HG03175 (cell line): ENCODE measurements around the gene TRIM8.

ENCODE experiments used
- ATAC-seq: cut with Tn5 transposase; IDR thresholded peaks from one replicate; pipeline ENCODE4 v1.9.1; 2021; ENCODE audit warnings: mild to moderate bottlenecking, moderate library complexity; ENCODE audit not compliant: unreplicated experiment

The TRIM8 gene

DNA sequence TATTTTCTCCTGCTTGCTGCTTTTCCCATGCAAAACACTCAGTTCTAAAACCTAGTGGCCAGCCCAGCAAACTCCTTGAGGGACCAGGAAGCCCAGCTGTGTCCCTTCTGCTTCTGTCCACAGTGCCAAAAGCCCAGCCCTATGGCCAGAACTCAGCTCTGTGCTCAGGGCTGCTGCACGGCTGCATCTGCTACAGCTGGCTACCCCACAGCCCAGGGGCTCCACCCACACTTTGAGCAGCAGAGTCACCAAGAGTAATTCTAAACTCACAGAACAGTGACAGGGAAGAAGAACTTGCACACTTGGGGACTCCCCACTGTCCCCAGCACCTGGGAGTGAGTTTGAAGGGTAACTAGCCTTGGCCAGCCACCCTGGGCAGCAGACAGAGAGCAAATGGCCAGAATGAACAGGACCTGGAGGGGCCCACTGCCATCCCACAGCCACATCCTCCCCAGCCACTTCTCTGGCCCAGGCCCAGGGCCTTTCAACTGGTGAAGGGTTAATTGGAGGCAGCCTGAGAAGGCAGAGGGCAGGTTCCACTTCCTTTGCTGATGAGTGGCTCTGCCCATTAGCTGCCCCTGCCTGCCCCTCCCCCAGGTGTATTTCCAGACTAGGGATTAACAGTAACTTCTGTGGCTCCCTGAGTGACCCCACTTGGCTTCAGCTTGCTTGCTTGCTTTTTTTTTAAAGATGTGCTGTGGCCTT, 28.1 kb upstream of the TRIM8 start:
- no peak for ATAC-seq

DNA sequence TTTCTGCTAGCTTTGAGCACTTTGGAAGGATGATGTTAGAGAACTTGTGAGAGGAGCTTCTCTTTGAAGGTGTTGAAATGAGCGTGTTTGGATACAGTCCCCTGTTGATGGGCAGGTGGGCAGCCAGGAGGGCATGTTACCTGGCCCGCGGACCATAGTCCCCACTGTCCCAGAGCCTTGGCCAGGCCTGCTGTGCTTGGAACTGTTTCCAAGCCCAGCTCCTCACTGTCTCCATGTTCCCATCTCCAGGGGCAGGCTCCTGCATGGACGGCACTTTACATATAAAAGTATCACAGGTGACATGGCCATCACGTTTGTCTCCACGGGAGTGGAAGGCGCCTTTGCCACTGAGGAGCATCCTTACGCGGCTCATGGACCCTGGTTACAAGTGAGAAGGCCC, 27.2 kb upstream of the TRIM8 start:
- ATAC-seq, result no peak

DNA sequence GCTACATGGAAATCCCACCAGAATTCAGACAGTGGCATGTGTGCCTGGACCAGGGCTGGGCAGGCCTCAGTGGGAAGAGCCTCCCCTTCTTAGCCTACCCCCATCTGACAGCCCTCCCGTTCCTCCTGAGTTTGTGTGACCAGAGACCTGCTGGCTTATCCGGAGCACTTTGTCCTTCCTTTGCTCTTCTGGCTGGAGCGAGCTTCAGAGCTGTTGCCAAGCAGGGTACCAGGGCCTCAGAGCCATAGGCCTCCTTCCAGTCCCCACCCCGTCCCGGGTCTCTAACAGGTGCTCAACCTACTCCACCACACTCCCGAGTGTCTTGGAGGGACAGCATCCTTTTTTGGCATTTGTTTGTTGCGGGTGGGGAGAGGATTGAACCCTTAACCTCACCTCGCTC, 26.5 kb upstream of the TRIM8 start:
- ATAC-seq, result no peak

DNA sequence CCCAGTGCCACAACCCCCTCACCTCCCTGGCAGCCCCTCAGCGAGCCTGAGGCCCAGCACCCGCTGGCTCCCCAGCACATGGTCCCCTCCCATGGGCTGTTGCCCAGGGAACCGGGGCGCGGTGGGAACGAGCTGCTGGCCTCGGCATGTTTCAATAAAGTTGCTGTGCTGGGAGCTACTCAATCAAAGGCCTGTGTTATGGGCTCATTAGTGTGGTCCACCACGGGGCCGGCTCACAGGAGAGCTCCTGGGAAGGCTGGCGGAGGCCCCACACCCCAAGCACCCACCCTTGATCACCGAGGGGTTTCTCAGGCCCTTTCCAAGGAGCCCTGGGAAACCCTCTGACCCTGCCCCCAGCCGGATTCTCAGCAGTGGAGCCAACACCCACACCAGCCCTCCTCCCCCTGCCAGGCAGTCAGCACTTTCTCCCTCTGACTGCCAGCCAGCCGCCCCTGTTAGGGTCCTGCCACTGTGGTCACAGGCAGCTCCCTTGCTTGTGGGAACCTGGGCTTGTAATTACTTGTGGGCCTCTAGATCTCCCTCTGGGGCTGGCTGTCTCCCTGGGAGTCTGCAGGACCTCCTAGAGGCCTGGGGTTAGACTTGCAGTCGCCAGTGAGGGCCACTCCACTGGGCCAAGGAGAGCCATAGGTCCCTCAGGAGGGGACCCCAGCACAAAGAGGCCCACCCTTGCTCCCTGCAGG, 24.8 kb upstream of the TRIM8 start:
- no peak for ATAC-seq

DNA sequence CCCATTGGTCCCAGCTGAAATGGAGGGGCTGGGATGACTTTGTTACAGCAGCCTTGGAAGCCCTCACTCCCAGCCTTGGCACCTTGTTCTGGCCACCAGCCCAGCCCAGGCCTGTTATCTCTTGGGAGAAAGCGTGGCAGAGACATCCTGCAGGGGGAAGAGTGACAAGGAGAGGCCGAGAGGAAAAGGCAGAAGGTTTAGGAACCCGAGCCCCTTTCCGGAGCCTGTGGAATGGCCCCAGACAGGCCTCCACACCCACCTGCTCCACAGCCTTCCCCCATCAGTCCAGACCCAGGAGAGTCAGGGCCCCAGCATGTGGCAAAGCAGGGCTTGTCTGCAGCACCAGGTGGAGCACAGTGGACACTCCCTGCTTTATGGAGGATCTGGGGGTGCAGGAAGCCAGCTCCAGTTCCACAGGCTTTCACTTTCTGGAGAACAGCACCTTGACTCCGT, 24.1 kb upstream of the TRIM8 start:
- no peak for ATAC-seq

DNA sequence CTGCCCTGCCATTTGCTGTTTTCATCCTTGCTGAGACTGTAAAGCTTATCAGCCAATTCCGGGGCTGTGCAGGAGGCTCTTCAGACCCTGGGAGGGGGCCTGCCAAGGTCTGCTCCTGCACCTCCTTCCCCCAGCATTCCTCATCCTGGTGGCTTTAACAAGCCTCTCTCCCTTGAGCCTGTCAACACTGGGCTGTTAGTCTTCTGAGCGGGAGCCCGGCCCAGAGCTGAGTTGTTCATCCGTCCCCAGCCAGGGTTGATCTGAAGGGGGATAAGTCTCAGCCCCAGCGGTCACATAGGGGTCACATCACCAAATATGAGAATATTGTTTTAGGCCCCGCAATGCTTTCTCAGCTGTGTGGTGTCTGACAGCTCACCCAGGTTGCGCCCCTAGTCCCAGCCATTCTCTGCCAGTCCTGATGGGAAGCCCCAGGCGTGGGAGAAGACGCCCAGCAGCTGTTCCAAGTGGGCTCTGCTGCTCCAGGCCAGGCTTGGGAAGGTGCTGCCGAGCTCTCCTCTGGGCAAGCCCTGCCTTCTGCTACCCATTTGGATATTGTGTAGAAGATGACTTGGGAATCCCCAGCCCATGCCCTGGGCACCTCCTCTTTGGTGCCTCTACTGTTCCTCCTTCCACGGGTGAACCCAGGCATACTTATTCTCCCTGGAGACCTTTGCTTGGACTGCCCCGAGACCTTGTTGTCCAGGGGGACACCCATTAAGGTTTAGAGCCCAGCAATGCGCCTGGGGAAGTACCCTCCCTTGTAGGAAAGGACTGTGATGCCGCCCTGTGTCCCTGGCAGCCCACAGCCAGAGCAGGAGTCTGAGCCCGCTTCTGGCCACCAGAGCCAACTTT, 23.5 kb upstream of the TRIM8 start:
- no peak for ATAC-seq

DNA sequence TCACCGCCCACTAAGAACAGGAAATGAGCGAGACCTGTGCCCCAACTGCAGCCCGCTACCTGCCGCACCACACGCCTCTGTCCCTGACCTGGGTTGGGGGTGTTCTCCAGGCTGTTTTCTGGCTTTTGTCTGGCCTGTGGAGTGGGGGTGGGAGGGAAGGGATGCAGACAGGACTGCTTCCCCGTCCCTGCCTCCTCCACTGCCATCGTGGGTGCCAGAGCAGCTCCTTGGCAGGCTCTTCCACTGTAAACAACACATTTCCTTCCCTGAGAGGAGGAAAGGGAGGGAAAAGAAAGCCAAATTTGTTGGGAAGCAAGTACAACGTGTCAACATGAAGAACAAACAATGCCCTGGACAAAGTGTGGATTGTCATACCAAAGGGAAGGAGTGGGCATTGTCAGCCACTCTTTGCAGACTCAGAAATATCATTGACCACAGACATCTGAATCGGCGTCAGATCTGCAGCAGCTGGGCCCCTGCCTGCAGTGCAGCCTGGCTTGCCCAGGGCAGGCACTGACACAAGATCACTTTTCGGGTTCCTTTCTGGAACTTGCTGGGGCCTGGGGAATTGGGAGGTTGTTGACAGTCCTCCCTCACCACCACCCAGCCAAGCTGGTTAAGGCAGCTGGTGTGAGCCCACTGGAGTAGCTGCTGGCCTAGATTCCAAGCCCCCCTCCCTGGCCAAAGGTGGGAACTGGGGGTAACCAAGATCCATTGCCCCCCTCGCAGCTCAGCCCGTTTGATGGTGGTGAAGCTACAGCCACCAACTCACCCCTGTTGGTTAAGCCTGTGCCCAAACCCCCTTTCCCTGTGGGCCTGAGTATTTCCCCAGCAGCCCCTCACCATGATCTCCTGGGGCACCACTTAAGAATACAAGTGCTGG, 22.6 kb upstream of the TRIM8 start:
- no peak for ATAC-seq

DNA sequence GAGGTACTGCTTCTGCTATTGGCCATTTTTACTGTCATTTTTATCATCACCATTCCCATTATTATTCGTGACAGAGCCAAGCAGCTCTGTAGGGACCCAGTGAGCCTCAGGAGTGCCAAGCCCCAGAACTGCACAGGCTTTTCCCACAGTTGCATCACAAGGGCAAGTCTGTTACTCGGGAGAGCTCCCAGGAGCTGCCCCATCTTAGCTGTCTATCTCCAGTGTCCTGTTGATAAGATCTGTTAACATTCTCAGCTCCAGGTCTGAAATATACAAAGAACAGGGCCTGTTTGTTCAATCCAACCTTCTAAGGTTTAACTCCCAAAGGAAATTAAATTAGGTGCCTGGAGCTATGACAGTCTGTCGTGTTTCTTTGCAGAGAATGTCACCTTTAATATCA, 20.2 kb upstream of the TRIM8 start:
- no peak for ATAC-seq

DNA sequence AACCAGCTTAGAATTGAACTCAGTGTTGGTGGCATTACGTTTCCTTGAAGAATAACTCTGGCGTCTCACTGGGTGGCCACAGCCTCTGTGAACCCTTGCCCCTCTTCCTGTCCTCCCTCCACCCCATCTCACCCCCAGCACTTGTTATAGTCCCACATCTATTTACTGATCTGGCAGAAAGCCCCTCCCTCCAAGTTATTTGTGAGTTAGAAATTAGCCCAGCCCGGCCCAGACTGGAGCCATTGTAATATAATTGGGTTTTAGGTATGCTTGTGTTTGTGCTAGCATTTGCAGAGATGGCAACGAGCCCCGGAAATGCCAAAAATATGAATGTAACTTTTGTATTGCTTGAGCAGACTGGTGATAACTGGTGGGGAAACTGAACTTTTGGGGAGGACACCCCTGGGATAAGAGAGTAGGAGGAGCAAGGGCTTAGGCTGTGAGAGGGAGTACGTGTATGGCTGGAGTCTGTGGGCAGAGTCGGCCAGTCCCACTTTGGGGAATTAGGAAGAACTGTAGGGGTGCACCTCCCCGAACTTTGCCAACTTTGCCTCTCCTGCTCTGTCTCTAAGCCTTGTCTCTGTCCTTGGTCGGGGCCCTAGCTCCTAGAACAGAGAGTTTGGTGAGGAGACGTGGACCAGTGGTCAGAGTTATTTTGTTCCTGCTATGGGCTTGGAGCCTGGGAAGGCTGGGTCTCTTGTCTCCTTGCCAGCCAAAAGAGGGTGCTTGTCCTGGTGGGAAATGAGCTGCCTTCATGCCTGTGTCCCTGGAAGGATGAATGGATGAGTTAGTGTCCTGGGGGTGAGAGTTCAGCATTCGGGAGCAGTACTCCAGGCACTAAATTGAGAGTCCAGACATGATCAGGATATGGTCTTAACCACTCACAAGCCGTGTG, 19.3 kb upstream of the TRIM8 start:
- ATAC-seq, result no peak

DNA sequence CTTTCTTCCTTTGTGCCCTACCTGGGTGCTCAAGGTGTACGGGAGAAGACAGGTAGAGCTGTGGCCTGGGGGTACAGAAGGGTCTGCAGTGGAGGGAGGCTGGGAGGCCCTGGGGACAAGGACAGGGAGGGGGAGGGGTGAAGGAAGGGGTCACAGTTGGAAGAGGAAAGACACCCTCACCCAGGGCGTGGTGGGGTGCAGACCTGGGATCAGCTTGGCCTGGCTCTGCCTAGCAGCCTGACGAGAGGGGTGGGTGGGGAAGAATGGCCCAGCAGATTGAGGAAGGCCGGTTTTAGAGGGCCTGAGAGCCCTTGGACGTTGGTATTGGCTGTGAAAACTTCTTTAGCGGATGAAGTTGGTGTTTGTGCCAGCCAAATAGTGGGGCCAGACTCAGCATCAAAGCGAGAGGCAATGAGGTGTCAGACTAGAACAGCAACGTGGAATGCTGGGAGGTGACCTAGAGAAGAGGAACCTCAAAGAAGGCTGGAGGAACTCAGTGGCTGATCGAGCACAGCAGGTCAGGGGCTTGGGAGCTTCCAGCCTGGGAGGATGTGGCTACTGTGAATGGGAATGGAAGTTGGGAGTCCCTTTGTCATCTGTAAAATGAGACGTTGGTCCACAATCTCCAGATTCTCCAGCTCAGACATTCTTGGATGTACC, 18.1 kb upstream of the TRIM8 start:
- no peak for ATAC-seq

DNA sequence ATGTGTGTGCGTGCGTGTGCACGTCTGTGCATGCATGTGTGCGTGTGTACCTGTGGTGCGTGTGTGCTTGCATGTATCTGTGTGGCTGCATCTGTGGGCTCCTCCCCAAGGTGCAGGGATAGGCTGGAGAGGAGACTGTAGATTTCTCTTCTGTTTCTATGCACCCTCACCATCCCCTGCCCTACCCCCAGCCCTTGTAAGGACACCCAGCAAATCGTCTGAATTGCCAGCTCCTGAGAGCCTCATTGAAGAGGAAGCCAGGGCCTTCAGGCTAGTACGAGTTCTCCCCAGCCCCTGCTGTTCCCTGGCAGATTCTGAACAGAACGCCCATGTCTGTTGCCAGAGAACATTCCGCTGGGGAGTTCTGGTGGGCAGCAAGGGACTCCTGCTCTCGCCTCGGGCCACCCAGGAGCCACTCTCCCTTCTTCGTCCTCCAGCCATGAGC, 17.0 kb upstream of the TRIM8 start:
- no peak for ATAC-seq

DNA sequence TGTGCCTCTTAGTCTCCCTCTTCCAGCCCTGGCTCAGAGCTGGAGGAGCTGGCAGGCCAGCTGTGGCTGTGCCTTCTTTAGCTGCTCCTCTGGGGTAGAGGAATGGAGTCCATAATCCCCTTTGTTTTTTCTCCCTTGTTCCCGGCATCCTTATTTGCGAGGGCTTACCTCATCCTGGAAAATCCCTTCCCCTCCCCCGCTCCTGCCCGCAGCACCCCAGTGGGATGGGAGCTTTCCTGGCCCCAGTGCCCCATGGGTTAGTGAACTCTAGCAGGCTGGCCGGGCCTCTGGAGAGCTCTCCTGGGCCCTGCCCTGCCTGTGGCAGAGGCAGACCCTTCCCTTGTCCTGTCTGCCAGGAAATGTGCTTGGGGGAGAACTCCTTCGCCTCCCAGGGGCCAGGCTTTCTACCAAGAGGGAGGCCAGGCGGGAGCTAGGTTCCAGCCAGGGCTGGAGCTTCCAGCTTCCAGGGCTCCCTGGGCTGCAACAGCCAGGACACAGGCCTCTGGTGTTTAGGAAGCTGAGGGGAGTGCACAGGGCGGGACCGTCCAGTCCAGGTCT, 16.5 kb upstream of the TRIM8 start:
- no peak for ATAC-seq

DNA sequence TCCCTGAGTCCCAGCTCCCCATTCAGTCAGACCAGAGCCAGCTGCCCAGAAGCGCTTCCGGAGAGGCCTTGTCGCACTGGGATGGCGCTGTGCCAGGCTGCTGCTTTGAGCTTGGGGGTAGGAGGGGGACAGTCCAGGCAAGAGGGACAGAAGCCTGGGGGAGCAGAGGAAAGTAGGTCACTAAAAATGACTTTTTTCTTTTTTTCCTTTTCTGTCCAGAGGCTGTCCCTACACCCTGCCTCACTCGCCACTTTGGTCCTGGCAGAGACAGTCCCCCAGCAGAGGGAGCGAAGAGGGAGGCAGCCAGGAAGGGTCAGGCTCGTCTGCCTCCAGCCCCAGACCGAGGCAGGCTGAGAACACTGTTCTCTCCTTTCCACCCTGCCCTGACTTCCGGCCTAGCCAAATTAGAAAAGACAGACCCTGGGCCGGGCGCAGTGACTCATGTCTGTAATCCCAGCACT, 15.8 kb upstream of the TRIM8 start:
- ATAC-seq, result no peak

DNA sequence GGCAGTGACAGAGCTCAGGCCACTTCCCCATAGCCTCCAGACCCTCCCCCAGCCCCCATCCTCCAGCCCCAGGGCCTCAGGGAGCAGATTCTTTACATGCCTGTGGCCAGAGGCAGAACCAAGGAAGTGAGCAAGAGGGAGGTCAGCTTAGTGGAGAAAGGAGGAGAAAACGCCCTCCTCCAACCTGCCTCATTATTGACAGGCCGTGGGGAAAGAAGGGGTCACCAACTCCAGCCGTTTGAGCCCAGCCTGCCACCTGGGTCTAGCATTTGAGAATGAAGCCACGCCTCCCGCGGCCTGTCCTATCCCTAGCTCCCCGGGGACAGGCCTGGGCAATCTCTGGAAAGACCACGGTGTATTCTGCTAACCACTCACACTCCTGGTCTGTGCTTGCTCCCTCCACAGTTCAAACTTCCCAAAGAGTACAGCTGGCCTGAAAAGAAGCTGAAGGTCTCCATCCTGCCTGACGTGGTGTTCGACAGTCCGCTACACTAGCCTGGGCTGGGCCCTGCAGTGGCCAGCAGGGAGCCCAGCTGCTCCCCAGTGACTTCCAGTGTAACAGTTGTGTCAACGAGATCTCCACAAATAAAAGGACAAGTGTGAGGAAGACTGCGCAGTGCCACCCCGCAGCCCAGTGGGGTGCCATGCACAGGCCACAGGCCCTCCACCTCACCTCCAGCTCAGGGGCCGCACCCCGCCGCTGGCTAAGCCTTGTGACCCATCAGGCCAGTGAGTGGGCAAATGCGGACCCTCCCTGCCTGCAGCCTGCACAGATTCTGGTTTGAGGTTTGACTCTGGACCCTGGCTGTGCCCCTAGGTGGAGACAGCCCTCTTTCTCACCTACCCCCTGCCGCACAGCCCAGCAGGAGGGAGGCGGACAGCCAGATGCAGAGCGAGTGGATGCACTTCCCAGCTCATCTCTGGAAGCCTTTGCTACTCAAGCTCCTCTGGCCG, 14.3 kb upstream of the TRIM8 start:
- ATAC-seq, result no peak

DNA sequence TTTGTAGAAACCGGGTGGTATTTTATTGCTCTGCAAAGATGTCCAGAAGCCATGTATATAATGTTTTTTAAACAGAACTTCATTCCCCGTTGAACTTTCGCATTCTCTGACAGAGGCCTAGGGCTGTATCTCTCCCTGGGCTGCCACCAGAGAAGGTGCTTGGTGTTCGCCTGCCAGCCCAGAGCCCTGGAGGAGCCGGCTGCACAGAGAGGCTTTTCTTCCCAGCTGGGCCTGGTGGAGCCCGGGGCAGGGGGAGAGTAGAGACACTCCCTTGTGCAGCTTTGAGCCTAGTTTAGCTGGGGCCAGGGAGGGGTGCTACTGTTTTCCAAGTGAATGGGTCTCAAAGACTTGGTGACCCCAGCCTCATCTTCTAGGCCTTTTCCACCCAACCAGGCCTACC, 13.6 kb upstream of the TRIM8 start:
- no peak for ATAC-seq

DNA sequence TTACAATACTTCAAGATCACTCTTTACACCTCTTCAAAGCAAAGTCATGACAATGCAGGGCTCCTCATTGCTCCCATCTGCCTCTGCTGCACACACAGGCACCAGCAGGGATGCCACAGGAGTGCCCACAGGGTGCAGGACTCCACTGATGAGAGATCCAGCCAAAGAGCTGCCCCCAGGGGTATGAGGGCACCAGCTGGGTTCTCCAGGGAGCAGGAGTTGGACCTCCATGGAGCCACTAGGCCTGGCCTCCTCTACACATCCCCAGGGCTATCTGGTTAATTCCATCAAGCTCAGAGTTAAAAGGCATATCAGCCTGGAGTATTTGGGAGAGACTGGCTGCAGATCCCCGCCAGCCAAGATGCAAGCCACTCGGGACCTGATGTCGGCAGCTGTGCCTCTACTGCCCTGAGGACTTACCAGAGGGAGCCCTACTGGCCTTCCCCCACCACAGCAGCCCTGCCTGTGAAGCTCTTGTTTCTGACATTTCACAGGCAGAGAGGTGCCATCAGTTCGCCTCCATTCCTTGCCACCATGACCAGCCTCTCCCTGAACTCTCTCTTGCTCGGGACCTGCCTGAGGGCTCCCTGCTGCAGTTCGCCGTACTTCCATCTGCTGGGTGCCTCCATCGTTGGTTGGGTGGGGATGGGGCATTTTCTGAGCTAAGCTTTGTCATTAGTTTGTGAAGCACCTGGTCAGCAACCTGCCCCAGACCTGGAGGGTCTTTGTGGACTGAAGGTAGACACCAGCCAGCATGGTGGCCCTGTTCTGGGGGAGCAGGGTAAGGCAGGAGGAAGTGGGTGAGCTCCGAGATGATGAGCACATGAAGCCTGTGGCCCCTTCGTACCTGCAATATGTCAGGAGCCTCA, 12.5 kb upstream of the TRIM8 start:
- ATAC-seq, result no peak
